Fibroblast of lung (primary cell): ENCODE measurements around the gene BABAM2. TPM values are rescaled to one million over a fixed set of nuclear protein-coding genes. Genes with fewer than 3 reads are reported as not detected.

Source experiments
- DNase-seq, 2 donors: peaks; one replicate each; pipeline versions ENCODE4 v3.0.0 to v3.0.0-alpha.2; 2010; ENCODE audit warnings: low read depth in 2 of 2
- H2AFZ ChIP-seq: 2 replicates; pipeline ENCODE4 v1.5.1; 2012; ENCODE audit warnings: low read length, control low read depth, inconsistent platforms
- H3K27ac ChIP-seq: 2 replicates; pipeline ENCODE4 v1.5.1; 2011; ENCODE audit warnings: low read length, control low read depth; ENCODE audit not compliant: insufficient read depth
- H3K27me3 ChIP-seq: 2 replicates; pipeline ENCODE4 v1.5.1; 2011; ENCODE audit warnings: mild to moderate bottlenecking, low read length; ENCODE audit not compliant: control insufficient read depth, insufficient read depth
- H3K36me3 ChIP-seq: 2 replicates; pipeline ENCODE4 v1.5.1; 2011; ENCODE audit warnings: low read length; ENCODE audit not compliant: control insufficient read depth, insufficient read depth
- H3K4me1 ChIP-seq: 2 replicates; pipeline ENCODE4 v1.5.1; 2011; ENCODE audit warnings: low read length; ENCODE audit not compliant: control insufficient read depth, insufficient read depth; ENCODE audit errors: extremely low read depth
- H3K4me2 ChIP-seq: 2 replicates; pipeline ENCODE4 v1.5.1; 2011; ENCODE audit warnings: low read length, control low read depth; ENCODE audit not compliant: insufficient read depth; ENCODE audit errors: extremely low read depth
- H3K4me3 ChIP-seq, 4 experiments: fragments of 200-600 bp in 1 of 4; sonication (generic) in 1 of 4; replicated peaks in 1 of 4; 2 replicates each; pipeline ENCODE4 v1.5.1; 2011 to 2016; ENCODE audit warnings: low read length in 4 of 4, low read depth in 3 of 4, mild to moderate bottlenecking in 3 of 4, control low read depth in 2 of 4, inconsistent platforms in 1 of 4, mixed read lengths in 1 of 4; ENCODE audit not compliant: insufficient read depth in 1 of 4; ENCODE audit errors: control extremely low read depth in 1 of 4
- H3K79me2 ChIP-seq: 2 replicates; pipeline ENCODE4 v1.5.1; 2012; ENCODE audit warnings: mild to moderate bottlenecking, low read length, inconsistent platforms; ENCODE audit not compliant: control insufficient read depth, insufficient read depth
- H3K9ac ChIP-seq: 2 replicates; pipeline ENCODE4 v1.5.1; 2011; ENCODE audit warnings: mild to moderate bottlenecking, low read length, control low read depth; ENCODE audit not compliant: insufficient read depth
- H3K9me3 ChIP-seq: 2 replicates; pipeline ENCODE4 v1.5.1; 2012; ENCODE audit warnings: low read depth, low read length; ENCODE audit not compliant: control insufficient read depth, insufficient read depth
- H4K20me1 ChIP-seq: 2 replicates; pipeline ENCODE4 v1.5.1; 2011; ENCODE audit warnings: low read length; ENCODE audit not compliant: control insufficient read depth, insufficient read depth; ENCODE audit errors: extremely low read depth
- EZH2 ChIP-seq: IDR thresholded peaks from 2 replicates; pipeline ENCODE4 v1.5.1; 2012; ENCODE audit warnings: low read length, control low read depth, mild to moderate bottlenecking; ENCODE audit errors: missing control alignments
- polyA plus RNA-seq, 2 donors: library from polyadenylated mRNA; depleted of rRNA in 1 of 2; stranded (reverse) in 1 of 2; unstranded in 1 of 2; fragments of >200 nt; gene quantifications; 2 replicates each; pipeline ENCODE4 v1.2.1, GENCODE V29; 2011 to 2012; ENCODE audit warnings: missing spikeins in 1 of 2
- total RNA-seq: library from RNA; depleted of rRNA; stranded (reverse); fragments of >200 nt; gene quantifications from 2 replicates; pipeline ENCODE4 v1.2.1, GENCODE V29; 2014
- TF ChIP-seq, protein P1 (sequence below), 2 donors: IDR thresholded peaks in 1 of 2; conservative IDR thresholded peaks in 1 of 2; 1 replicate in 1 of 2; 2 replicates in 1 of 2; pipeline ENCODE4 v1.5.1; 2011 to 2012; ENCODE audit warnings: low read length in 2 of 2, control low read depth in 1 of 2, inconsistent platforms in 1 of 2, low read depth in 1 of 2, mild to moderate bottlenecking in 1 of 2

BABAM2 gene
- total and polyA plus RNA-seq, 2 donors (not counting 1 experiment from before 2014, with no cell fraction given), result 25.6 to 33.4 TPM

DNA sequence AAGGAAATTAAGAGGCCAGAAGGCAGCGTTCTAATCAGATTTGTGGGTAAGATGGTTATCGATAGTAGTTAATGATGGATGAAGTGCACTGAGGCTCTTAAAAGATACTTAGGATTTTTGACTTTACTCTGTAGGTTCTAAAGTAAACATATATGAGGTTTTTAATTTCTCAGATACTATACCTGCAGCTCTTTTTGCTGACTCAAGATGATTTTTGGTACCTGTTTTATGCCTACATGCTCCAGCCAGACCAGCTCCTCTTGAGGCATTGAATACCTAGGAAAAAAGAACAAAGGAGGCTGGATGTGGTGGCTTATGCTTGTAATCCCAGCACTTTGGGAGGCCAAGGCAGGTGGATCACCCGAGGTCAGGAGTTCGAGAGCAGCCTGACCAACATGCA is 260.5 kb downstream of the BABAM2 start:
- no peaks in the 10 kb centered on the region for H3K9me3 ChIP-seq
- no peaks in the 10 kb centered on the region for H3K27me3 ChIP-seq
- H3K4me1 ChIP-seq, result no peaks in the 10 kb centered on the region
- TF ChIP-seq, protein P1, sequence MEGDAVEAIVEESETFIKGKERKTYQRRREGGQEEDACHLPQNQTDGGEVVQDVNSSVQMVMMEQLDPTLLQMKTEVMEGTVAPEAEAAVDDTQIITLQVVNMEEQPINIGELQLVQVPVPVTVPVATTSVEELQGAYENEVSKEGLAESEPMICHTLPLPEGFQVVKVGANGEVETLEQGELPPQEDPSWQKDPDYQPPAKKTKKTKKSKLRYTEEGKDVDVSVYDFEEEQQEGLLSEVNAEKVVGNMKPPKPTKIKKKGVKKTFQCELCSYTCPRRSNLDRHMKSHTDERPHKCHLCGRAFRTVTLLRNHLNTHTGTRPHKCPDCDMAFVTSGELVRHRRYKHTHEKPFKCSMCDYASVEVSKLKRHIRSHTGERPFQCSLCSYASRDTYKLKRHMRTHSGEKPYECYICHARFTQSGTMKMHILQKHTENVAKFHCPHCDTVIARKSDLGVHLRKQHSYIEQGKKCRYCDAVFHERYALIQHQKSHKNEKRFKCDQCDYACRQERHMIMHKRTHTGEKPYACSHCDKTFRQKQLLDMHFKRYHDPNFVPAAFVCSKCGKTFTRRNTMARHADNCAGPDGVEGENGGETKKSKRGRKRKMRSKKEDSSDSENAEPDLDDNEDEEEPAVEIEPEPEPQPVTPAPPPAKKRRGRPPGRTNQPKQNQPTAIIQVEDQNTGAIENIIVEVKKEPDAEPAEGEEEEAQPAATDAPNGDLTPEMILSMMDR (conservative IDR thresholded peaks at IDR 0.05 in 1 of 2, IDR thresholded peaks at IDR 0.05 in 1 of 2; ENCODE audit: low read depth in 1 of 2, low read length in 2 of 2), result no peak
- no peak for TF ChIP-seq EZH2
- H4K20me1 ChIP-seq, result no peaks in the 10 kb centered on the region
- no peak overlapping the region for H3K9ac ChIP-seq
- no peaks in the 10 kb centered on the region for H3K79me2 ChIP-seq
- H3K4me2 ChIP-seq, result no peak overlapping the region
- no peaks in the 10 kb centered on the region for H3K36me3 ChIP-seq
- H3K4me3 ChIP-seq, result no peak overlapping the region
- no peak overlapping the region for H2AFZ ChIP-seq
- H3K27ac ChIP-seq, result no peak overlapping the region
- DNase-seq, result no peak

DNA sequence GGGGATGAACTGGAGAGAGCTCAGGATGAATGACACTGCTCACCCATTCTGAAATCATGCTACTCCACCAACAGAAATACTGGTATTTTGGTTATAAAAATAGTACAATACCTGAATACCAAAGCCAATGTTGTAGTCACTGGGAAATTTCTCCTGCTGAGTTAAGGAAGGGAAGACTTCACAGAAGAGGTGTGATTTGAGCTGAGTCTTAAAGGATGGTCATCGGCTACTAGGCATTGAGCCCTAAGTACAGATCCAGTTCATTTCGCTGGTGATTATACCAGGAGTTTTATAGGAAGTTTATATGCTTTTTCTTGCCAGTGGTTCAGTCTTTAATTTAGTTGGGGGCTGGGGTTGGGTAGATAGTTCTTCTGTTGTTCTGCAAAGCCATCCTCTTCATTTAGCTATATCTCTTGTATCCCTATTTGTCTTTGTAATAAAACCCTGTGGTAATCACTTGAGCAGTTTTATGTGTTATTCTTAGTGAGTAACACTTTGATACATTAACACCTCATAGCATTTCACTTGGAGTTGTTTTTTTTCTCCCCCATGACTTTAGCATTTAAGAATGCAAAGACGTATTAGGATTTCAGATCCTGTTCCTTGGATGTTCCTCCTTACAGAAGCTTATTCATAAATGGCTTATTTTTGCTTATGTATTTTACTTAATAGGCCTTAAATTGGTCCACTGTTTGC is 262.2 kb downstream of the BABAM2 start:
- H3K79me2 ChIP-seq, result no peaks in the 10 kb centered on the region
- no peaks in the 10 kb centered on the region for H3K27me3 ChIP-seq
- no peak overlapping the region for H3K27ac ChIP-seq
- no peaks in the 10 kb centered on the region for H4K20me1 ChIP-seq
- H3K9me3 ChIP-seq, result no peaks in the 10 kb centered on the region
- no peak for TF ChIP-seq EZH2
- TF ChIP-seq, protein P1 (conservative IDR thresholded peaks at IDR 0.05 in 1 of 2, IDR thresholded peaks at IDR 0.05 in 1 of 2; ENCODE audit: low read depth in 1 of 2, low read length in 2 of 2), result no peak
- H3K4me3 ChIP-seq, result no peak overlapping the region
- no peaks in the 10 kb centered on the region for H3K36me3 ChIP-seq
- H3K9ac ChIP-seq, result no peak overlapping the region
- H2AFZ ChIP-seq, result no peak overlapping the region
- DNase-seq, result peak; percentile 36 to 87
- no peaks in the 10 kb centered on the region for H3K4me1 ChIP-seq
- H3K4me2 ChIP-seq, result no peak overlapping the region

DNA sequence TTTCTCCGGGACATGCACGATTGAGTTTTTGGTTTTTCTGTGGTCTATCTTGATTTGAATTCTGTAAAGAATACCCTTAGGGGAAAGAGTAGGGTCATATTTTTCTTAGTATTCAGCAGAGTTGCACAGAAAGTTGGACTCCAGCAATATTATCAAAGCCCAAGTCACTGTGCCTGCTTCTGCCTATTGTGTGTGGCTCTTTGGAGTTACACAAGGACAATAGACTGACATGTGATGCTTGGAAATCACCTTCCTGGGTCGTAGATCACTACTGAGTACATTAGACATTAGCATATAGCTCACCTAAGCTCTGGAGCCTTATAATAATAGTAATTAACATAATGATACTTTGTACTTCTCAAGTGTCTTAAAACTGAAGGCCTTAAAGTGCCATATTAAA is 263.3 kb downstream of the BABAM2 start:
- H3K4me3 ChIP-seq, result no peak overlapping the region
- no peaks in the 10 kb centered on the region for H3K79me2 ChIP-seq
- no peak overlapping the region for H3K4me2 ChIP-seq
- no peaks in the 10 kb centered on the region for H3K27me3 ChIP-seq
- H4K20me1 ChIP-seq, result no peaks in the 10 kb centered on the region
- H3K4me1 ChIP-seq, result no peaks in the 10 kb centered on the region
- no peak overlapping the region for H2AFZ ChIP-seq
- DNase-seq, result no peak
- no peak for TF ChIP-seq EZH2
- TF ChIP-seq, protein P1 (conservative IDR thresholded peaks at IDR 0.05 in 1 of 2, IDR thresholded peaks at IDR 0.05 in 1 of 2; ENCODE audit: low read depth in 1 of 2, low read length in 2 of 2), result no peak
- H3K9me3 ChIP-seq, result no peaks in the 10 kb centered on the region
- H3K27ac ChIP-seq, result no peak overlapping the region
- H3K9ac ChIP-seq, result no peak overlapping the region
- no peaks in the 10 kb centered on the region for H3K36me3 ChIP-seq
